ENCODE results near the gene IGFBP3. TPM values are rescaled to one million over a fixed set of nuclear protein-coding genes. Genes with fewer than 3 reads are reported as not detected.

Gene IGFBP3
- total and polyA plus RNA-seq, 2 of the 13 experiments (the other 11 are each of a cell fraction or from before 2014, with no cell fraction given), result 57.5 TPM; not detected in 1

DNA sequence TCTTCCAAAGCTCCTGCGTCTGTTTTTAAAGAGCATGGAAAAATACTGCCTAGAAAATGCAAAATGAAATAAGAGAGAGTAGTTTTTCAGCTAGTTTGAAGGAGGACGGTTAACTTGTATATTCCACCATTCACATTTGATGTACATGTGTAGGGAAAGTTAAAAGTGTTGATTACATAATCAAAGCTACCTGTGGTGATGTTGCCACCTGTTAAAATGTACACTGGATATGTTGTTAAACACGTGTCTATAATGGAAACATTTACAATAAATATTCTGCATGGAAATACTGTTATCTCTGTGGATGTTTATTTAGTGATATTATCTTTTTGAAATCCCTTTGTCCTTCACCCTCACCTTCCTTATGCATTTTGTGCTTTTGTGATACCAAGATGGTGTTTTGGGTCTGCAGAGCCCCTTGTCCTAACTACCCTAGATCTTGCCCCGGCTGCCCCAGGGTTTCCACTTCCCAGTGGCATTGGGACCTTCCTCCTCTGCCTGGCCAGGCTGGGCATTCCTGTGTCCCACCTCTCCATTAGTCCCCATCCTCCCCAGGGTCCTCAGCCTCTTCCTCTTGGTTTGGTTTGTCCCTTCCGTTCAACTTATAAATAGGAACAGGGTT, 27.6 kb downstream of the IGFBP3 start (continued):
- TF ChIP-seq ZKSCAN5 (CRISPR knock-in tag; IDR thresholded peaks at IDR 0.05) (no peak), ZBTB49 (CRISPR knock-in tag; IDR thresholded peaks at IDR 0.05; ENCODE audit: borderline replicate concordance) (no peak), LBX2 (CRISPR knock-in tag; IDR thresholded peaks at IDR 0.05; ENCODE audit: borderline replicate concordance) (no peak), NFRKB (IDR thresholded peaks at IDR 0.05) (no peak), ZNF619 (CRISPR knock-in tag; IDR thresholded peaks at IDR 0.05) (no peak), MIXL1 (CRISPR knock-in tag; IDR thresholded peaks at IDR 0.05) (peak; percentile 30), RBM22 (optimal IDR thresholded peaks at IDR 0.05; ENCODE audit: low read length) (no peak), ZBTB34 (CRISPR knock-in tag; IDR thresholded peaks at IDR 0.05) (no peak), ZMYM4 (CRISPR knock-in tag; IDR thresholded peaks at IDR 0.05) (no peak; the same call in 1 of the 2 replicates), RFXANK (CRISPR knock-in tag; IDR thresholded peaks at IDR 0.05) (0 out of 2 replicates have a peak, but pooled peaks have one; percentile 2), KMT2B (CRISPR knock-in tag; IDR thresholded peaks at IDR 0.05) (no peak), FOSL1 (CRISPR knock-in tag; IDR thresholded peaks at IDR 0.05; ENCODE audit: borderline replicate concordance) (no peak), ZFP36L1 (CRISPR knock-in tag; IDR thresholded peaks at IDR 0.05) (peak; percentile 78; the same call in 1 of the 2 replicates), U2AF2 (IDR thresholded peaks at IDR 0.05; ENCODE audit: low read depth, low read length) (no peak), REXO4 (CRISPR knock-in tag; IDR thresholded peaks at IDR 0.05; ENCODE audit: borderline replicate concordance) (no peak), HOXD1 (CRISPR knock-in tag; IDR thresholded peaks at IDR 0.05) (no peak; the same call in 1 of the 2 replicates), ZNF232 (CRISPR knock-in tag; IDR thresholded peaks at IDR 0.05; ENCODE audit: borderline replicate concordance) (peak; percentile 80; the same call in 1 of the 2 replicates), ZKSCAN1 (IDR thresholded peaks at IDR 0.05; ENCODE audit: low read length) (no peak), SMARCE1 (IDR thresholded peaks at IDR 0.05; ENCODE audit: borderline replicate concordance) (no peak), KAT7 (CRISPR knock-in tag; IDR thresholded peaks at IDR 0.05; ENCODE audit: borderline replicate concordance) (peak; percentile 73; the same call in 1 of the 2 replicates), U2AF1 (optimal IDR thresholded peaks at IDR 0.05; ENCODE audit: low read depth, low read length) (no peak), NFE2L1 (CRISPR knock-in tag; IDR thresholded peaks at IDR 0.05; ENCODE audit: borderline replicate concordance) (no peak), ZNF841 (CRISPR knock-in tag; IDR thresholded peaks at IDR 0.05; ENCODE audit: borderline replicate concordance) (peak; percentile 68; the same call in 1 of the 2 replicates), ZNF597 (CRISPR knock-in tag; IDR thresholded peaks at IDR 0.05) (no peak)

All from HepG2 (cell line).